HG02884 (cell line): ENCODE measurements around the gene PIGK.
"Not testable (repeated sequence)": the region's sequence is repeated elsewhere in the genome, so short reads cannot be mapped to it uniquely, and the experiment has no call there.

ENCODE experiments used
- ATAC-seq: cut with Tn5 transposase; IDR thresholded peaks from one replicate; pipeline ENCODE4 v1.9.1; 2021; ENCODE audit warnings: mild to moderate bottlenecking, moderate library complexity; ENCODE audit not compliant: unreplicated experiment

PIGK gene

DNA sequence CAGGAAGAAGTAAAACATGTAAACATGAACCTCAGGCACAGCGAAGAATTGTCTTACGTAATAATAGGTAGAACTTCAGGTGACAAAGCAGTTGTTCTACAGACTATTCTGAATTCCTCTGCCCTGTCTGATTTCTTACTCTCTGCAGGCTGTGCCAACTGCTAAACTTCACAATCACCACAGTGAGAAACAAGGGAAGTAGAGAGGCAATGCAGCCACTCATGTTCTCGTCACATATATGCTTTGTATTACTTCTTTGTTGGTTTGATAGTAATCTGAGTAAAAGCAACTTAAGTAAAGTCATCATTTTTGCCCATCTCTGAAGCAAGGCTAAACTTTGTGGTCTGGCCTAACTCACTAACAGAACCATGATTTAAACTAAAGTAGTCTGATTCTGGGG lies 21.9 kb downstream of the PIGK start:
- no peak for ATAC-seq

DNA sequence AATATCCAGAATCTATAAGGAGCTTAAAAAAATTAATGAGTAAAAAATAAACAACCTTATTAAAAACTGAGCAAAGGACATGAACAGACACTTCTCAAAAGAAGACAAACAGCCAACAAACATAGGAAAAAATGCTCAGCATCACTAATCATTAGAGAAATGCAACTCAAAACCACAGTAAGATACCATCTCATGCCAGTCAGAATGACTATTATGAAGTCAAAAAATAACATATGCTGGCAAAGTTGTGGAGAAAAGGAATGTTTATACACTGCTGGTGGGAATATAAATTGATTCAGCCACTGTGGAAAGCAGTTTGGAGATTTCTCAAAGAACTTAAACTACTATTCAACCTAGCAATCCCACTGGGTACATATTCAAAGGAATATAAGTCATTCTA lies 25.3 kb downstream of the PIGK start:
- no peak for ATAC-seq

DNA sequence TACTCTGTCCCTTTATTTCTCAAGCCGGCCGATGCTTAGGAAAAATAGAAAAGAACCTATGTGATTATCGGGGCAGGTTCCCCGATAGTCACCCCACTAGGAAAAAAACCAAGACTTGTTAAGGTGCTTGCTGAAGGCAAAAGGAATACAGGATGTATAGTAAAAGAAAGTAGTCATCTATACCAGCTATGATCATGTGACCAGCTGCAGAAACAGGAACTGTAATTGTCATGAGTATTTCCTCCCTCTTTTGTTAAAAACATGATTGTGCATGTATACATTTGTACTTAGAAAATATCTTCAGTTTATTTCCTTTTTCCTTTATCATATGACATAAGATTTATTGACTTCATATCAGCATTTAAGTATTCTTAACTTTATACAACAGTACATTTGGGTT lies 30.5 kb downstream of the PIGK start:
- ATAC-seq, result no peak

DNA sequence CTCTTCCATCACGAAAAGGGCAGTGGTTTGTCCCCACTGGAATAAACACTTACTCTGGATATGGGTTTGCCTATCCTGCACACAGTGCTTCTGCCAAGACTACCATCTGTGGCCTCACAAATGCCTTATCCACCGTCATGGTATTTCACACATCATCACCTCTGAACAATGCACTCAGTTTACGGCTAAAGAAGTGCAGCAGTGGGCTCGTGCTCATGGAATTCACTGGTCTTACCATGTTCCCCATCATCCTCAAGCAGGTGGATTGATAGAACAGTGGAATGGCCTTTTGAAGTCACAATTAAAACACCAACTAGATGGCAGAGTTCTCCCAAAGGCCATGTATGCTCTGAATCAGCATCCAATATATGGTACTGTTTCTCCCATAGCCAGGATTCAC lies 32.3 kb downstream of the PIGK start:
- not testable (repeated sequence) for ATAC-seq

DNA sequence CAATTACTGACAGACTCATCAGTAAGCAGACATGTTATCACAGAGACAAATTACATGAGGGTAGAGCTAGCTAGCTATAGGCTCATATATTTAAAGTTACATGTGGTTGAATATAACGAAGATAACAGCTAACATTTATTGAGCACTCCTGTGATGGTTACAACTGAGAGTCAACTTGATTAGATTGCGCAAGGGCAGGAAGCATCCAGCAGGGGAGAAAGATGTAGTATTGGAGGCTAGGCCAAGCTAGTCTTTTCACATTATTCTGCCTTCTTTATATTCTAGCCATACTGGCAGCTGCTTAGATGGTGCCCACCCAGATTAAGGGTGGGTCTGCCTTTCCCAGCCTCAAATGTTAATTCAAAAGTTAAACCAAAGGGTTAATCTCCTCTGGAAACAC lies 37.1 kb downstream of the PIGK start:
- no peak for ATAC-seq

DNA sequence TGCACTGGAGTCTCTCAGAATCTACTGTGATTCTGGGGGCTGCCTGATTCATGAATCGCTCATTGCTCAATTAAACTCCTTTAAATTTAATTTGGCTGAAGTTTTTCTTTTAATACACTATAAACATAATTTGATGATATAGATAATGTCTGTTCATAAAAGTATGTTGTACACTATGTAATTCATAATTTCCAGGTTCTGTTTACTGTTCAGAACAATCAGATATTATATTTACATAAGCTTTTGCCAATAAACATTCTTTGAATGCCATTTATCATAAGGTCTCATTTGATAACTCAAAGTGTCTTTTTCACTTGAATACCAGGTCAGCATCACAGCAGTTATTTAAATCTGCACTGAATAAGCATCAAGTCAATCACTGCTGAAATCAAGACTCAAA lies 39.6 kb downstream of the PIGK start:
- ATAC-seq, result no peak

DNA sequence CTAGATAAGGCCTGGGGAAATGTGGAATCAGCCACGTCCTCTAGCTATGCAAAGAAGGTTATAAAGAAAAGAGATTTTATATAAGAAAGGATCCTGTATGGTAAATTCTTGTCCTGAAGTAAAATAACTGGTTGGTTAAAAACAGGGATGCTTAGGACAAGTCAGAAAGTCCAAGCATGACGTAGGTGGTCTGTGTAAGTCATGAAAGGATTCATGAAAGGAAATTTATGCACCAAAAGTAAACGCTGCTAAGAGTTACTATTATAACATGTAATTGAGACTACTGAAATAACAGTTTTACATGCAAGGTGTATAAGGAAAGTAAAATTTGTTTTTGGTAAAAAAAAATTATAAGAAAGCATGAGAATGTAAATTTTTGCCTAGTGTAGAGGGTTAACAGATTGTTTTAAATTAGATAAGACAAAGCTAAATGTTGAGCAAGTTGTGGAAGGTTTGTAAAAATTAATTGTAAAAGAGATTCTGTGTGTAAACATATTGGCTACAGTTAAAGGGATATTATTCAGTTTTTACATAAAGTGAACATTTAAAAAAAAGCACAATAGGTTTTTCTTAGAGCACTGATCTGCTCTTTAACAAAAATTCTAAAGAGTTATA lies 43.9 kb downstream of the PIGK start:
- no peak for ATAC-seq

DNA sequence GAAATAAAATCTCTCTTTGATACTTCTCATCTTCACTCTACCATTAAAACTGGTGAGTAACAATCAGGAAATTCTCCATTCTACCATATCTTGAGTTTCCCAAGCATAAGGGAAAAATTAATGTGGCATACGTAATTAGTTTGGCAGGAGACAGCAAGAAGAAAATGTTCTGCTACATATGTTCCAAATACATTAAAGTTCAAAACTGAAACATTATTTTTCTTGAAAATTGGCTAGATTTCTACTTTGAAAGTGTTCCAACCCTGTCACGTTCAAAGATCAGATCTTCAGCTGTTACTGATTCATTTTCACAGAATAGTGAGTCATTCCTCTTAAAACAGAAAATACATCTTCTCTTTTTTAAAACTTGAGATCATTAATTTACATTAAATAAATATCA lies 48.5 kb downstream of the PIGK start:
- ATAC-seq, result no peak

DNA sequence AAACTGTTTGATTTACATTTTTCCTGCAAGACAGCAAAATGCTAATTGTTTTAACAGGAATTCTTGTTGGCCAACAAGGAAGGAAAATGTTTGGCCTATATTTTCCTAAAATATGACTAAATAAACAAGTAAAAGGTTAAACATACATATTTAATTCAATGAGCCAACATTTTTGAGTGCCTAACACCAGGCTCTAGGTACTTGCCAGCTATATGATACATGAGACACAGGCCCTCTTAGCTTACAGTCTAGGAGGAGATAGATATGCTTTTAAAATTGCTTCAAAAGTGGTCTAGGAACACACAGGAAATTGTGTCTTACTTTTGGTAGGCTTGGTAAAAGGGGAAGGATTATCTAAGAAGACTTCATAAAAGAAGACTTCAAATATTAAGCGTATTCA lies 50.9 kb downstream of the PIGK start:
- ATAC-seq, result no peak

DNA sequence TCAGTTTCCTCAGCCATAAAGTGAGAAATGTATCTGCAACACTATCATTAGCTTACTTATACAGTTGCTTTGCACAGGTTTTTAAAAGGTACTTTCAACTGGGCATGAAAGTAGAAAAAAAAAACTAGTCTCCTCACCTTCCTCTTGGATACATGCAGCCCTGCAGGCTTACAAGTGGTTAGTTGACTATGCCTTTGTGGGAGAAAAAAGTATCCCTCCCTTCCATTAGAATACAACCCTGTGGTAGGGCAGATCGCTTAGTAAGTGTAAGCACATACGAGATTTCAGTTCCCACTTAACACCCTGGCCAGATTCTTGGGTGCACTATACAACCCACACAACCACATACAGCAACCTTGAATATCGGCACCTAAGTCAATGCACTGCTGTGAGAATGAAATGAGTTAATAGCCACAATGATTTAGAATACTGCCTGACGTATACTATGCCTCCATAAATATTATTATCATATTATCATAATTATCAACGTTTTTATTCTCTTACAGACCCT lies 54.7 kb downstream of the PIGK start:
- ATAC-seq, result no peak

DNA sequence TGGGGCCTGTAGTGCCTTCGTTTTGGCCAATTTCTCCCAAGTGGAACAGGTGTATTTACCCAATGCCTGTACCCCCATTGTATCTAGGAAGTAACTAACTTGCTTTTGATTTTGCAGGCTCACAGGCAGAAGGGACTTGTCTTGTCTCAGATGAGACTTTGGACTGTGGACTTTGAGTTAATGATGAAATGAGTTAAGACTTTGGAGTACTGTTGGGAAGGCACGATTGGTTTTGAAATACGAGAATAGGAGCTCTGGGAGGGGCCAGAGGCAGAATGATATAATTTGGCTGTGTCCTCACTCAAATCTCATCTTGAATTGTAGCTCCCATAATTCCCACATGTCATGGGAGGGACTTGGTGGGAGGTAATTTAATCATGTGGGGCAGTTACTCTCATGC lies 59.5 kb downstream of the PIGK start:
- ATAC-seq, result not testable (repeated sequence)

DNA sequence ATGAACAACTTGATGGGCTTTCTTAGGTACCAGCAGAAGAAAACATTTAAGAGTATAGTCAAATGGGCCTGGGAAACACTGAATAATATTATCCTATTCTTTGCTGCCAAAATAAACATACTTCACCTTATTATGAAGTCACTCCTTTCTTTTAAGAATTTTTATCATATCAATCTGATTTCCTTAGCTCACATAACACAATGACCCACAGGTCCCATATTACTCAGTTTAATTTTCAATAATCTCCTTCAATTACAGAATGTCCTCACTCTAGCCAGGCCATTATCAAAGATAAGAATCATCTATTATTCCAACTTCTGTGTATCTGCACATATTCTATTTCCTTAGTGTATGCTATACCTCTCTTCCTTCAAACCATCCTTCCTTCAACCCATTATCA lies 63.0 kb downstream of the PIGK start:
- no peak for ATAC-seq

DNA sequence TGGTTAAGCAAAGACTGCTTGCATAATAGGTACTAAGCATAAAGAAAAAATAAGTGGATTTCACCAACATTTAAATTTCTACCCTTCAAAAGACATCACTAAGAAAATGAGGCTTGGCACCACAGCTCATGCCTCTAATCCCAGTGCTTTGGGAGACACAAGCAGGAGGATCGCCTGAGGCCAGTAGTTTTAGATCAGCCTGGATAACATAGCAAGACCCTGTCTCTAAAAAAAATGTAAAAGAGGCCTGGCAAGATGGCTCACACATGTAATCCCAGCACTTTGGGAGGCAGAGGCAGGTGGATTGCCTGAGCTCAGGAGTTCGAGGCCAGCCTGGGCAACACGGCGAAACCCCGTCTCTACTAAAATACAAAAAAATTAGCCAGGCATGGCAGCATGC lies 73.0 kb downstream of the PIGK start:
- no peak for ATAC-seq

DNA sequence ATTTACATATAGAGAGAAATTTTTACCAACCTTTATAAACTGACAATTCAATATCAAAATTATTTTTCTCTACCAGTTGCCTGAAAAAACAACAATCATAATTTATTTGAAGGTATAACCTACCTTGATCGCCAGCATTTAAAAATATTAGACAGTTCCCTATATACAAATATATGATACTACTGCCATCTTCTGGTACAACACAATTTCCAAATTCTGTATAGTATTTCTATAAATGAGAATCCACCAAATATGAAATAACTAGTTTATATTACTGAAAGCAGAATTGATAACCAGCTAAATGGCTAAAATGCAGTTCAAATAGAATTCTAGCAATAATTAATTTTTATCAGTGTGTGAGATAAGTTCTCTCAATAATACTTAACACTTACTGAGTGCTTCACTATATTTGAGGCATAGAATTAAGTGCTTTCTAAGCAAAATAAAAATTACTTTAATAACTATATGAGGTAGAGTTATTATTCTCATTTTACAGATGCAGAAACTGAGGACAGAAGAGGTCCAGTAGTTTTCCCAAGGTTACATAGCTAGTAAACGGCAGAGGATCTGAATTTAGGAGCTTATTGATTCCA lies 75.6 kb downstream of the PIGK start:
- ATAC-seq, result no peak

DNA sequence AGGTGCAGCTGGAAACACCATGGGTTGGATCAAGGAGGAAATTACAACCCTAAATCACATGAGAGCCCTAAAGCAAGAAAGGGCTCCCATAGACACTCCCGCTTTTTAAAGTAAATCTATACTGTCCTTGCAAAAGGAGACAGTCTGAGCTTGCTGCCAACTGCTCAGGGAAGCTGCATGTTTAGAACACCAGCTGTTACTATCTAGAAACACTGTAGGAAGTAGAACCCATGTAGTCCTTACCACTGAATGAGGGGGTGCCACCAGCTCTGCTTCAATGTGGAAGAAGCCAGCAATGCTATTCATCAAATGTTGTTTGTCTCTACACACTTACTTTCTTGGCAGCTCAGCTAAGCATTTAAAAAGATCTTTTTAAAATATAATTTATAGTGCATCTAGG lies 79.8 kb downstream of the PIGK start:
- ATAC-seq, result no peak

DNA sequence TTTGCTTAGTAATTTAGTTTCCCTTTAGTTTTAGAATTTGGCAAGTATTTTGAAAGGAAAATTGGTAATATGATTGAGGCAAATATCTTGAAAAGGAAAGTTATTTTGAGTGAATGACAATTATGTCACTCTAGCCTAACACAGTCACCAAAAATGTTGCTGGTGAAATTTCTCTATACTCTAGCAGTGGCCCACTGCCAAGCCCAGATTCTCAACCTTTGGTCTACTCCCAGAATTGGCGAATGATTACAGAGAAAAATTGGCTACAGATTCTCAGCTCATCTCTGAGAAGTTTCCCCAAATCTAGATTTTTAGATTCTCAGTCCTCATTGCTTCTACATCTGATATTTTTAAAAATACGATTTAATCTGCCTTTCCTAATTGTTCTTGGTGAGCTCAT lies 84.9 kb downstream of the PIGK start:
- no peak for ATAC-seq

DNA sequence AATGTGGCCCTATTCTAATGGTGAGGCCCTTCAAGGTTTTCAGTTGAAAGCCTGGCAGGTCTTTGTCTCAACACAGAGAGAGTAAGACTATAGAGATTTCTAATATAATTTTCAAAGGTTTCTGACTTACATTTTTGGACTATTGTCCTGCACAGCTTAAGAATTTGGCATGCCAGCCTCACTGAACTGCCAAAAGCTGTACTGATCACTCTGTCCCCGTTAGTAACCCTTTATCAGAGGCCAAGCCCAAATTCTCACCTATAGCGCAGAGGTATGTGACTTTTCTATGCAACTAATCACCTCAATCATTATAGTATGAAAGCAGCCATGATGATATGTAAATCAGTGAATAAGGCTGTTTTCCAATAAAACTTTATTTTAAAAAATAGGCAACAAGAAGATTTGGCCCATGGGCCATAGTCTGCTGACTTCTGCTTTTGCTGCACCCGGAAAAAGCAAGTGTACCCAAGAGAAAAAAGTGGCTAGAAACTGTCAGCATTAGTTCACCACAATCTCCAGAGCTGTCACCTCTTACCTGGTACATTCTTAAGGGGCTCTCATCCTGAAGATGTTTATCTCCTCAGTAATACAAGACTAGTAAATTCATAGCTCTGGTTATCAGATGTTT lies 85.4 kb downstream of the PIGK start:
- no peak for ATAC-seq

DNA sequence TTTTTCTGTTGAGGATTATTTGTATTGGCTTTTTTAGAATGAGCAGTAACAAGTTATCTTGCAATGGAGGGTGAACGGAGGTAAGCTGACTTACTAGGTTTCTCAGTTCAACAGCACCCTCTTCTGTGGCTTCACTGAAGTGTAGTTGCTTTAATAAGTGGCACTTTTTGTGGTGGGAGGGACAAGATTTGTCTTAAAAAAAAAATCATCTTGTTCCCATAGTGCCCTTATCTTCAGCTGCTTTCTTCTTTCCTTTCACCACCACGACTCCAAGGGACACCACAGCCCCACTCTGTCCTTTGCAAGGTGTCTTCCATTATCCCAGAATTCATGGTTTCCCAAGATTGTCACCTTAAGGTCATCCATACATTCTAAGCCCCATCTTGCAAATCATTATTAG lies 92.9 kb downstream of the PIGK start:
- peak; percentile 77 for ATAC-seq

DNA sequence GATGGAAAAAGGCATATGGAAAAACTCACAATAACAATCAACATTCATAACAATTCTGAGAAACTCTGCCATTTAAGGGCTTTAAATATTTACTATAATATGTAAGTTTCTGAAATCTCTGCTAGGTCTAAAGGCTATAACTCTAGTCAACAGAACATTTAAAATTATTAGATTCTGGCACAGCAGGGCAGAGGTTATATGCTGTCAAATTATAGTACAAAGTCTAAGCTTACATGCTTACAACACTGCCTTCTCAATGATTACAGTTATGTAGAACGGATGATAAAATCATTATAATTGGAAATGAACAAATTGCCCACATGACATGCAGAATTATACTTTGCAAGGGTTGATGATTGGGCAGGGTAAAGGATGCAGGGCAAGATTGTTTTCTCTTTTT lies 97.7 kb downstream of the PIGK start:
- no peak for ATAC-seq

DNA sequence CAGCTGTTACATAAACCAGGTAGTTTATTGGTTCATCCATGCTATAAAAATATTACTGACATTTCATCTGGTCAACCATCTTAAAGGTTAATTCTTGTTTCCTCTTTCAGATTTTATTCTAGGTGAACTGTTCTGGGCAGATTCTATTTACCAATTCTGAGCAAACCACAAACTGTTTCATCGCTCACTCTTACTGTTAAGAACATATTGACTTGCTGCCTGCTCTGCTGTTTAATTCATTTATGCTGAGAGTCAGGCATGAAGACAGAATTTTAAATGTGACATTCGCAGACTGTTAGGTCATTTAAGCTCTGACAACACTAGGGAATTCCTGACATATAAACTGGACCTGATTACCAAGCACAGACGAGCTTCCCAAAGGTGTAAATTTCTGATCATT lies 98.3 kb downstream of the PIGK start:
- no peak for ATAC-seq

DNA sequence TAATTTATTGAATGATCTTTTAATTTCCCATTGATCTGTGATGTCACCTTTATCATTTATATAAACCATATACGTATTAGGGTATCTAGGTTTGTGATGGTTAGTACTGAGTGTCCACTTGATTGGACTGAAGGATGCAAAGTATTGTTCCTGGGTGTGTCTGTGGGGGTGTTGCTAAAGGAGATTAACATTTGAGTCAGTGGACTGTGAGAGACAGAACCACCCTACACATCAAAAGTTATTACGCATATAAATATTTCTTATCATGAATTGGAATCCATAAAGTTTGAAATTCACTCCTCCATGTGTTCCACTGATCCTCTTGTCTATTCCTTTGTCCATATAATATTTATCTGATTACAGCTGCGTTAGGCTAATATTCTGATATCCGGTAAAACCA lies 100.5 kb downstream of the PIGK start:
- no peak for ATAC-seq

DNA sequence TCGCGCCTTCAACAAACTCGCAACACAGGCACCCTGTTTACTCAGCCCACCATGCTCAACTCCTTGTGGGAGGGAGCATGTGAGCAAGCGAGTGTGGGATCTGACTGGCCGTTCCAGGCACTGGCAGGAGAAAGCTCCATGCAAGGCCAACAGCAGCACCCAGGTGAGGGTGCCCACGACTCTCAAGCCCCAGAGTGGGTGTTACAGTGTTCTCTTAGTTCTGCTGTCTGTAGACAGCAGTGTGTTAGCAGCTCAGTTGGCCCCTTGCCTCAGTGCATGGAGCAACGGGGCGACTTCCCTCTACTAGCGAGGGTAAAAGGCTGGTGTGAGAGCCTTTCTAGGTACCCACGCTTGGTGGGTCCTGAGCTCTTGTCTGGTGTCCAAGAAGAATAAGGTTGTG lies 114.6 kb downstream of the PIGK start:
- ATAC-seq, result no peak

DNA sequence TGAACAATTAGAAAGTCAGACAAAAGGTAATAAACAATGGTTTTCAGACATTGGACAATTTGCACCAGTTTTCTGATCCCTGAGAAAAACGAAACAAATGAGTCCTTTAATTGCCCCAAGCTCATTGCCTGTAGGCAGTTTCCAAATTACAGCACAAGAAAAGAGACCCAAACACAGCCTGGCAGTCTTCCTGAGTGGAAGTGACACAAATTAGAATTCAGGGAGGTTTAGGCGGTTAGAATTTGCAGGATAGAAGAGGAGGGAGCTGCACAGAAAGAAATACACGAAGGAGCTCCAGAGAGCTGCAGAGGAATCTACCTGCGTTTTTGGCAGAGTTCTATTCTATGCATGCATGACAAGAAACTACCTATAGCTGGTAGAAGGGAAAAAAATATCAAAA lies 115.7 kb downstream of the PIGK start:
- no peak for ATAC-seq
